Heart right ventricle (tissue), 16 donors: Measurements from ENCODE around the gene FRY. TPM values are rescaled to one million over a fixed set of nuclear protein-coding genes. Genes with fewer than 3 reads are reported as not detected.

ENCODE experiments used
- ATAC-seq, 8 donors: fragments of 200-7000 bp; cut with Tn5 transposase; one replicate each; pipeline ENCODE4 v1.9.1; 2020; ENCODE audit warnings: mild to moderate bottlenecking in 8 of 8, moderate library complexity in 8 of 8, moderate number of reproducible peaks in 1 of 8
- DNase-seq, 2 donors: peaks; one replicate each; pipeline ENCODE4 v3.0.0-alpha.2; 2020
- H3K27ac ChIP-seq, 10 donors: fragments of 200-600 bp; sonication (generic) in 2 of 10; one replicate each; pipeline versions ENCODE4 v1.5.0 to v1.8.0; 2020 to 2022; ENCODE audit warnings: mild to moderate bottlenecking in 3 of 10
- H3K27me3 ChIP-seq, 7 donors: fragments of 200-600 bp; one replicate each; pipeline ENCODE4 v1.8.0; 2021 to 2022; ENCODE audit warnings: mild to moderate bottlenecking in 2 of 7
- H3K36me3 ChIP-seq, 9 donors: fragments of 200-600 bp; sonication (generic) in 1 of 9; one replicate each; pipeline versions ENCODE4 v1.5.0 to v1.8.0; 2020 to 2022; ENCODE audit warnings: mild to moderate bottlenecking in 2 of 9
- H3K4me1 ChIP-seq, 9 donors: fragments of 200-600 bp; sonication (generic) in 1 of 9; one replicate each; pipeline versions ENCODE4 v1.5.0 to v1.8.0; 2020 to 2022; ENCODE audit warnings: mild to moderate bottlenecking in 4 of 9
- H3K4me3 ChIP-seq, 10 donors: fragments of 200-600 bp; sonication (generic) in 2 of 10; one replicate each; pipeline versions ENCODE4 v1.5.0 to v1.8.0; 2020 to 2022; ENCODE audit warnings: mild to moderate bottlenecking in 7 of 10, moderate library complexity in 2 of 10
- H3K9me3 ChIP-seq, 11 donors: fragments of 200-600 bp in 10 of 11; sonication (generic) in 2 of 11; one replicate each; pipeline versions ENCODE4 v1.5.0 to v1.8.0; 2013 to 2022; ENCODE audit warnings: mild to moderate bottlenecking in 2 of 11, control low read depth in 1 of 11, moderate library complexity in 1 of 11
- WGBS, 2 donors: extraction: QIAGEN DNeasy Blood & Tissue Kit; methylation state at CpG; one replicate each; pipeline ENCODE4 v1.1.7; 2013; ENCODE audit warnings: inconsistent platforms in 1 of 2; 5-methylcytosine and 5-hydroxymethylcytosine counted together
- intact Hi-C, 10 donors: fragments of 100-400 bp; cut with DNase I; formaldehyde crosslinking; loops; one replicate each; pipeline versions ENCODE4 v1.11.1 to v1.14.2; 2022
- polyA plus RNA-seq, 2 donors: library from polyadenylated mRNA; stranded (reverse); fragments of 200-250 nt; gene quantifications; one replicate each; pipeline ENCODE4 v1.2.3, GENCODE V29; 2013
- total RNA-seq, 10 donors: library from RNA; stranded (reverse); fragmentation: NEBNext Ultra II Directional in 3 of 10; extraction: Animal tissue kit (Norgen Biotek cat#: 25700) in 3 of 10; gene quantifications; one replicate each; pipeline versions ENCODE4 v1.2.1 to v1.2.4, GENCODE V29; 2021 to 2023
- TF ChIP-seq, protein P1 (sequence below), 9 donors: fragments of 200-600 bp; sonication (generic) in 2 of 9; IDR thresholded peaks; one replicate each; pipeline versions ENCODE4 v1.5.0 to v1.8.0; 2021 to 2022; ENCODE audit warnings: antibody characterized with exemption in 9 of 9, mild to moderate bottlenecking in 5 of 9, moderate library complexity in 1 of 9
- donor health status: Arrhythmogenic right ventricular cardiomyopathy.
- donor health status: ischemic (EF 13 %, LVEDD 7.1; RV severe dilation, severe dysfunction).
- donor health status: healthy with polysubstance abuse.
- donor health status: DM: no; HTN: yes; CAD: no.
- donor health status: DM: no; HTN: no; CAD: no.
- donor health status: ischemic (EF 25% LVEDD 6.9; RV normal size, moderate dysfunction).
- donor health status: ischemic (EF 25% LVEDD 5.7; RV mildly dilated, moderate dysfunction).
- donor health status: healthy.
- donor health status: DM: yes; HTN: yes; CAD: no.
- donor health status: Ischemic cardiomyopathy.
- donor health status: ischemic (EF 35%, LVEDD 5.7; RV mildly dilated, moderate dysfunction).
- donor health status: nonischemic (EF 11% LVEDD 7.7; RV severe dilation, severe dysfunction).
- donor health status: DM: yes; HTN: yes; CAD: no.
- donor health status: PGD.
- donor health status: ischemic (EF 29% LVEDD 5.4; RV normal size, mild dysfunction).
- donor health status: nonischemic (EF 23%, LVEDD 6.1; RV moderate dilation, normal function).

FRY gene
- total and polyA plus RNA-seq, 12 donors: 24.9 to 268 (median 207) TPM

DNA sequence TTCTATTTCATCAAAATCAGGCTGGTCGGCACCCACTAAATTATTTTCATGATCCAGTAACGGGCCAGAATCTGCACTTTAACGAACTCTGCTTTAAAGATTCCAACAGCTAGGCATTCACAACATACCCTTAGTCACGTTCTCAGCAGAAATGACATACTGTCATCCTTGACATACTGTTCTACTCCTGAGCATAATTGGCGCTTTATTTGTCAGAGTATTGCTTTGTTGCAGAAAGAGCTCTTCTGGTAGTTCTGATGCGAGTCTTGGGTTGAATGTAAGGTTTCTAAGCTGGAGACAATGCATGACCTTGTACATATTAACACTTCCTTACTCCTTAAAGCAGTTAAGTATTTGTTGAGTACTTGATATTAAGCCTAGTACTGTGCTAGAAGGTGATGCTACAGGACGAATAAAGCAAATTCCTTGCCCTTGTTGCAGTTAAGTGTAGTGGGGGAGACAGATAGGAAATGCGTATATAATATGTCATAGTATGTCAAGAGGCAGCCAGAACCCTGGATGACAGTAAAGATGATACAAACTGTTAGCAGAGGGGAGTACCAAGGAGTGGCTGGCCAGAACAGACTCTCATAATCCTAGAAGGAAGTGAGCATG, 32.2 kb downstream of the FRY start:
- Histone ChIP-seq H3K9me3 (no peaks in the 10 kb centered on the region), H3K4me1 (peaks cover 0 to 76% (median 22%) of the 10 kb centered on the region in 9 donors), H3K36me3 (peaks cover 0 to 6% (median 0%) of the 10 kb centered on the region in 9 donors), H3K27me3 (no peaks in the 10 kb centered on the region), H3K4me3 (peak overlapping the region in 1 of 10 donors; percentile 46), H3K27ac (peak overlapping the region in 6 of 10 donors; percentile 26 to 86 (median 65))
- intact Hi-C loops: loop anchor here in 1 of 10 donors (10.0 kb wide), 1 partner anchor 51 kb away; no protein-coding TSS in a partner anchor
- TF ChIP-seq, protein P1, sequence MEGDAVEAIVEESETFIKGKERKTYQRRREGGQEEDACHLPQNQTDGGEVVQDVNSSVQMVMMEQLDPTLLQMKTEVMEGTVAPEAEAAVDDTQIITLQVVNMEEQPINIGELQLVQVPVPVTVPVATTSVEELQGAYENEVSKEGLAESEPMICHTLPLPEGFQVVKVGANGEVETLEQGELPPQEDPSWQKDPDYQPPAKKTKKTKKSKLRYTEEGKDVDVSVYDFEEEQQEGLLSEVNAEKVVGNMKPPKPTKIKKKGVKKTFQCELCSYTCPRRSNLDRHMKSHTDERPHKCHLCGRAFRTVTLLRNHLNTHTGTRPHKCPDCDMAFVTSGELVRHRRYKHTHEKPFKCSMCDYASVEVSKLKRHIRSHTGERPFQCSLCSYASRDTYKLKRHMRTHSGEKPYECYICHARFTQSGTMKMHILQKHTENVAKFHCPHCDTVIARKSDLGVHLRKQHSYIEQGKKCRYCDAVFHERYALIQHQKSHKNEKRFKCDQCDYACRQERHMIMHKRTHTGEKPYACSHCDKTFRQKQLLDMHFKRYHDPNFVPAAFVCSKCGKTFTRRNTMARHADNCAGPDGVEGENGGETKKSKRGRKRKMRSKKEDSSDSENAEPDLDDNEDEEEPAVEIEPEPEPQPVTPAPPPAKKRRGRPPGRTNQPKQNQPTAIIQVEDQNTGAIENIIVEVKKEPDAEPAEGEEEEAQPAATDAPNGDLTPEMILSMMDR (IDR thresholded peaks at IDR 0.05): no peak
- ATAC-seq (no peak), DNase-seq (no peak)
- WGBS, 2 donors: 56 to 71% methylated on average over 8 of the region's 8 CpGs

DNA sequence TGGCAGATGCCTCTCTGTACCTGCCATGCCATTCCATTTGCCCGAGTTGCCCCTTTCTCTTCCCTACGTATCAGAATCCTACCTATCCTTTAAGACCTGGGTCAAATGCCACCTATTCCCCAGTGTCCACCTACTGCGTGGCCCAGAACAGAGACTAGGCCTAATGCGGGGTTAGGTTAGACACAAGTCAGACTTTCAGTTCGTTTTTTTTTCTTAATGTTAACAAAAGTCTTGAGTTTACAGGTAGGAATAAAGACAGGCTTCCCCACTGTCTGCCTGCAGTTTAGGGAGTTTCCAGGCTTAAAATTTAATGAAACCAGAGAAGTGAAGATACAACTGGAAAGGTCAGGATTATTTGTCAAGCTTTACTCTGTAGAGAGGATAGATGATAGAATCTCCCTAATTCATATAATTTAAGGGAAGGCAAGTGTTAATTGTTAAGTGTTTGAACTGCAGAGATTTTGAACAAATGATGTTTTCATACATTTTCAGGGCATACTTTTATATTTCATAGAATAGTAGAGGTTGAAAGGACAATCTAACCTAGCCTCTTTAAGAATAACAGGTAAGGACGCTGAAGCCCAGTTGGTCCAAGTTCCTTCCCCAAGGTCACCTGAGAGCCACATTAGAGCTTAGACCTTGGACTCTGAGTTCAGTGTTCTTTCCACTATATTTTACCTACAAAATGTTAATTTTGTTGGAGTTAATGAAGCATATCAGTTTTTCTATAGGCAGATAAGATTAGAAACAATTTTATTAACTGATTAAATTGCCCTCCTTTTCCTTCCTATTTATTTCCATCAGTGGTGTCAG, 35.8 kb downstream of the FRY start:
- intact Hi-C loops: loop anchor here in 1 of 10 donors (10.0 kb wide), 1 partner anchor 47 kb away; no protein-coding TSS in a partner anchor
- WGBS, 2 donors: 81 to 89% methylated on average over 6 of the region's 6 CpGs
- Histone ChIP-seq H3K4me3 (no peak overlapping the region), H3K27me3 (no peaks in the 10 kb centered on the region), H3K27ac (no peak overlapping the region), H3K36me3 (peaks cover 0 to 6% (median 0%) of the 10 kb centered on the region in 9 donors), H3K9me3 (peaks cover 0 to 19% (median 0%) of the 10 kb centered on the region in 11 donors), H3K4me1 (peaks cover 0 to 42% (median 9%) of the 10 kb centered on the region in 9 donors)
- no peak for DNase-seq
- no peak for ATAC-seq
- TF ChIP-seq, protein P1 (IDR thresholded peaks at IDR 0.05): no peak

DNA sequence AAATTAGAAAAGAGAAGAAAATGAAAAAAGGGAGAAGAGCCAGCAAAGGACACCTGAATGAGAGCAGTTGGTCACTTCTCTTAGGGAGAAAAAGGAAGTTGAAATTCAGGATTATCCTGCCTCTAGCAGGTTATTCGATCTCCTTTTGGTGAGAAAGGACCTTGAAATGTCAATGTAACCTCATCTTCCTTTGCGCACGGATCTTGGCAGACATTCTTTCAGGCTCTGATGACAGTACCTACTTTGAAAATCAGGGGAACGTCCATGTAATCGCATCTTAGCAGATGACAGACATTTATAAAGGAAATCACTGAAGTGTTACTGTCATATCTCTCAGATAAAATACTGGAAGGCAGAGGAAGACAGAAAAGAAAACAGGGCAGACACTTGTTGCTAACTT, 36.7 kb downstream of the FRY start:
- no peak for DNase-seq
- no peak for ATAC-seq
- Histone ChIP-seq H3K27me3 (no peaks in the 10 kb centered on the region), H3K27ac (no peak overlapping the region), H3K36me3 (peaks cover 0 to 6% (median 0%) of the 10 kb centered on the region in 9 donors), H3K4me1 (peaks cover 0 to 41% (median 15%) of the 10 kb centered on the region in 9 donors), H3K4me3 (no peak overlapping the region), H3K9me3 (peaks cover 0 to 19% (median 0%) of the 10 kb centered on the region in 11 donors)
- intact Hi-C loops: loop anchor here in 1 of 10 donors (10.0 kb wide), 1 partner anchor 47 kb away; no protein-coding TSS in a partner anchor
- TF ChIP-seq, protein P1 (IDR thresholded peaks at IDR 0.05): no peak
- 39 to 51% methylated on average over 5 of the region's 5 CpGs for WGBS, 2 donors

DNA sequence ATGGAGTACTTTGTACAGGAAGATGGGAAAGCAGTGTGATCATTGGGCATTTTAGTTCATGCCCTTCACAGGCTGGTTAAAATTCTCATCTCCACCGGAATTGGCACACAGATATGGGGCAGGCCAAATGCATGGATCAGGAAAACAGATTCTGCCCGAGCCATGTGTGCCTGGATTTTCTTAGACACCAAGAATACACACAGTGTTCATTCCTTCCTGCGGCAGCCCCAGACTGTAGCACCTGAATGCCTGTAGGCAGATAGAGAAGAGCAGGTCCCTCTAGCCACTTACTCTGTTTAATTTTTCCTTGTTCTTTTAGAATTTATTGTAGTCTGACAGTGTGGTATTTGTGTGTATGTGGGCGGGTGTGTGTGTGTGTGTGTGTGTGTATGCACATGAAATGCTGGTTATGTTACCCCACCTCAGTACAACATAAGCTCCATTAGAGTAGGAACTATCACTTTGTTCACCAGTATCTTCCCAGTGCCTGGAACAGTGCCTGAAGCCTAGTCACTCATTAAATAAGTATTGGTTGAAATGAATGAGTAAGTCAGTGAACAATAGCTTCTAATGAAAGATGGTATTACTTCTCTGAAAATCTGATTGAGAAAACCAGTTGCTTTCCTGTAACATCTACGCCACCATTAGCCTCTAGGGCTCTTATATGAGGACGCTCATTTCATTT, 41.7 kb downstream of the FRY start:
- peaks cover 0 to 49% (median 19%) of the 10 kb centered on the region in 9 donors for H3K4me1 ChIP-seq
- peak in 2 of 8 donors; percentile 31 to 49 for ATAC-seq

More for the DNA sequence above, 41.7 kb downstream of the FRY start:
- WGBS, 2 donors: 74 to 83% methylated on average over 6 of the region's 6 CpGs
- H3K36me3 ChIP-seq: no peaks in the 10 kb centered on the region
- H3K9me3 ChIP-seq: peaks cover 0 to 19% (median 0%) of the 10 kb centered on the region in 11 donors
- H3K4me3 ChIP-seq: no peak overlapping the region
- DNase-seq: no peak
- TF ChIP-seq, protein P1 (IDR thresholded peaks at IDR 0.05): no peak
- no peaks in the 10 kb centered on the region for H3K27me3 ChIP-seq
- intact Hi-C loops: no loop called here
- H3K27ac ChIP-seq: peak overlapping the region in 1 of 10 donors; percentile 12
